OCI-LY1 (cell line): ENCODE data around the gene CENPS.

Experiments used
- H2AFZ ChIP-seq: fragments of 200-600 bp; sonication (generic), shearing (Covaris generic); 2 replicates; pipeline ENCODE4 v1.6.0; 2014; ENCODE audit warnings: antibody characterized with exemption, mild to moderate bottlenecking, low read length
- H3F3A ChIP-seq: fragments of 200-600 bp; sonication (generic), shearing (Covaris generic); 2 replicates; pipeline ENCODE4 v1.6.0; 2014; ENCODE audit warnings: mild to moderate bottlenecking, antibody characterized with exemption, low read length, moderate library complexity; ENCODE audit not compliant: insufficient read depth
- H3K27ac ChIP-seq: fragments of 200-600 bp; sonication (generic); 2 replicates; pipeline ENCODE4 v1.5.1; 2014; ENCODE audit warnings: low read length, mixed run types, mild to moderate bottlenecking, low read depth; ENCODE audit not compliant: poor library complexity, severe bottlenecking
- H3K27me3 ChIP-seq: fragments of 200-600 bp; sonication (generic); 2 replicates; pipeline ENCODE4 v1.6.0; 2014; ENCODE audit warnings: antibody characterized with exemption, mild to moderate bottlenecking, low read length, moderate library complexity; ENCODE audit not compliant: insufficient read depth
- H3K36me3 ChIP-seq: fragments of 200-600 bp; sonication (generic); 2 replicates; pipeline ENCODE4 v1.6.1; 2014; ENCODE audit warnings: mild to moderate bottlenecking, antibody characterized with exemption, low read length, moderate library complexity, mixed read lengths; ENCODE audit not compliant: insufficient read depth
- H3K4me1 ChIP-seq: fragments of 200-600 bp; sonication (generic); 2 replicates; pipeline ENCODE4 v1.5.1; 2014; ENCODE audit warnings: mild to moderate bottlenecking, low read length, moderate library complexity; ENCODE audit not compliant: insufficient read depth, severe bottlenecking
- H3K4me2 ChIP-seq: fragments of 200-600 bp; sonication (generic), shearing (Covaris generic); 2 replicates; pipeline ENCODE4 v1.6.1; 2014; ENCODE audit warnings: low read length
- H3K4me3 ChIP-seq: fragments of 200-600 bp; sonication (generic); 2 replicates; pipeline ENCODE4 v1.5.1; 2014; ENCODE audit warnings: low read length, low read depth, mild to moderate bottlenecking, mixed read lengths; ENCODE audit not compliant: poor library complexity, severe bottlenecking
- H3K79me2 ChIP-seq: fragments of 200-600 bp; shearing (Covaris generic); 2 replicates; pipeline ENCODE4 v1.6.1; 2016; ENCODE audit warnings: mixed run types, low read length, mixed read lengths; ENCODE audit not compliant: insufficient read depth
- H3K9ac ChIP-seq: fragments of 200-600 bp; sonication (generic), shearing (Covaris generic); 2 replicates; pipeline ENCODE4 v1.6.1; 2014; ENCODE audit warnings: mild to moderate bottlenecking, low read length, mixed read lengths
- H3K9me2 ChIP-seq: fragments of 200-600 bp; sonication (generic), shearing (Covaris generic); 2 replicates; pipeline ENCODE4 v1.6.1; 2014; ENCODE audit warnings: low read depth, mild to moderate bottlenecking, low read length, mixed read lengths
- H3K9me3 ChIP-seq: fragments of 200-600 bp; shearing (Covaris generic); 2 replicates; pipeline ENCODE4 v1.6.1; 2014; ENCODE audit warnings: low read length, mixed read lengths
- H4K20me1 ChIP-seq: fragments of 200-600 bp; sonication (generic), shearing (Covaris generic); 2 replicates; pipeline ENCODE4 v1.6.0; 2016; ENCODE audit warnings: mild to moderate bottlenecking, low read length; ENCODE audit not compliant: insufficient read depth
- EZH2 ChIP-seq: fragments of 200-600 bp; sonication (generic), shearing (Covaris generic); IDR thresholded peaks from 2 replicates; pipeline ENCODE4 v1.8.0; 2017; ENCODE audit warnings: borderline replicate concordance, mixed run types, mild to moderate bottlenecking, antibody characterized with exemption, low read length, moderate library complexity, mixed read lengths
- TF ChIP-seq, protein P1 (sequence below): fragments of 200-600 bp; sonication (generic), shearing (Covaris generic); IDR thresholded peaks from 2 replicates; pipeline ENCODE4 v1.5.1; 2017; ENCODE audit warnings: mild to moderate bottlenecking, antibody characterized with exemption, low read length, moderate library complexity, mixed read lengths

The CENPS gene

GRCh38 chr1:10400013-10400412 lies 30.2 kb upstream of the CENPS start:
- no peak for TF ChIP-seq EZH2
- TF ChIP-seq, protein P1, sequence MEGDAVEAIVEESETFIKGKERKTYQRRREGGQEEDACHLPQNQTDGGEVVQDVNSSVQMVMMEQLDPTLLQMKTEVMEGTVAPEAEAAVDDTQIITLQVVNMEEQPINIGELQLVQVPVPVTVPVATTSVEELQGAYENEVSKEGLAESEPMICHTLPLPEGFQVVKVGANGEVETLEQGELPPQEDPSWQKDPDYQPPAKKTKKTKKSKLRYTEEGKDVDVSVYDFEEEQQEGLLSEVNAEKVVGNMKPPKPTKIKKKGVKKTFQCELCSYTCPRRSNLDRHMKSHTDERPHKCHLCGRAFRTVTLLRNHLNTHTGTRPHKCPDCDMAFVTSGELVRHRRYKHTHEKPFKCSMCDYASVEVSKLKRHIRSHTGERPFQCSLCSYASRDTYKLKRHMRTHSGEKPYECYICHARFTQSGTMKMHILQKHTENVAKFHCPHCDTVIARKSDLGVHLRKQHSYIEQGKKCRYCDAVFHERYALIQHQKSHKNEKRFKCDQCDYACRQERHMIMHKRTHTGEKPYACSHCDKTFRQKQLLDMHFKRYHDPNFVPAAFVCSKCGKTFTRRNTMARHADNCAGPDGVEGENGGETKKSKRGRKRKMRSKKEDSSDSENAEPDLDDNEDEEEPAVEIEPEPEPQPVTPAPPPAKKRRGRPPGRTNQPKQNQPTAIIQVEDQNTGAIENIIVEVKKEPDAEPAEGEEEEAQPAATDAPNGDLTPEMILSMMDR: no peak
- H3F3A ChIP-seq: no peaks in the 10 kb centered on the region
- H3K9me2 ChIP-seq: no peaks in the 10 kb centered on the region
- H3K4me2 ChIP-seq: peak overlapping the region; percentile 82
- H3K36me3 ChIP-seq: peaks cover 33% of the 10 kb centered on the region
- H3K9me3 ChIP-seq: no peaks in the 10 kb centered on the region
- peak overlapping the region; percentile 67 for H3K4me3 ChIP-seq
- no peaks in the 10 kb centered on the region for H4K20me1 ChIP-seq
- H3K27ac ChIP-seq: no peak overlapping the region
- H3K79me2 ChIP-seq: no peaks in the 10 kb centered on the region
- peak overlapping the region; percentile 71 for H3K9ac ChIP-seq
- peaks cover 17% of the 10 kb centered on the region for H3K4me1 ChIP-seq
- H3K27me3 ChIP-seq: no peaks in the 10 kb centered on the region
- H2AFZ ChIP-seq: no peak overlapping the region

GRCh38 chr1:10401281-10401680 lies 29.0 kb upstream of the CENPS start:
- Histone ChIP-seq H3K9me3 (no peaks in the 10 kb centered on the region), H3K4me2 (no peak overlapping the region), H3K9ac (no peak overlapping the region)

DNA sequence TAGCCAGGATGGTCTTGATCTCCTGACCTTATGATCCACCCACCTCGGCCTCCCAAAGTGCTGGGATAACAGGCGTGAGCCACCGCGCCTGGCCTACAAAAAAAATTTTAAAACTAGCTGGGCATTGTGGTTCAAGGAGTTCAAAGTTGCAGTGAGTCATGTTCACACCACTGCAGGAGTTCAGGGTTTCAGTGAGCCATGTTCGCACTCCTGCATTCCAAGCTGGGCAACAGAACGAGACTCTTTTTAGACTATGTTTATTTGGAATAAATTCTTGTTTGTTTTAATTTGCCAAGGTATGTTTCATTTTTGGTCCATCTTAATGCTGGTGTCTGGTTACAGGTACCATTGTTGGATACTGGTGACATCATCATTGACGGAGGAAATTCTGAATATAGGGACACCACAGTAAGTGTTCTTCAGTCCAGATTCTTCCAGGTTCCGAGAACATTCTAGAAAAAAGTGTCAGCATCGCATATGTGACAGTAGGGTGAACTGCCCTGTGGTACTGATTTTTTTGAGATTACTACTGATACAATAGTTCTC lies 27.4 kb upstream of the CENPS start:
- Histone ChIP-seq H3K9ac (no peak overlapping the region), H3K4me2 (no peak overlapping the region), H4K20me1 (no peaks in the 10 kb centered on the region), H3K4me3 (no peak overlapping the region), H3F3A (no peaks in the 10 kb centered on the region), H3K9me2 (no peaks in the 10 kb centered on the region), H3K27ac (no peak overlapping the region), H3K36me3 (peaks cover 61% of the 10 kb centered on the region), H3K27me3 (no peaks in the 10 kb centered on the region), H3K4me1 (peaks cover 17% of the 10 kb centered on the region), H3K79me2 (no peaks in the 10 kb centered on the region), H2AFZ (no peak overlapping the region), H3K9me3 (no peaks in the 10 kb centered on the region)
- TF ChIP-seq EZH2: no peak
- TF ChIP-seq, protein P1: no peak

More at GRCh38 chr1:10401281-10401680, 29.0 kb upstream of the CENPS start:
- Histone ChIP-seq H3K36me3 (peaks cover 46% of the 10 kb centered on the region), H3K79me2 (no peaks in the 10 kb centered on the region), H3K4me1 (peaks cover 17% of the 10 kb centered on the region), H2AFZ (no peak overlapping the region), H3K27me3 (no peaks in the 10 kb centered on the region), H3K27ac (no peak overlapping the region), H4K20me1 (no peaks in the 10 kb centered on the region), H3K9me2 (no peaks in the 10 kb centered on the region), H3F3A (no peaks in the 10 kb centered on the region), H3K4me3 (no peak overlapping the region)
- TF ChIP-seq EZH2: no peak
- TF ChIP-seq, protein P1: no peak
